ENCODE data around the gene TTR. TPM values are rescaled to one million over a fixed set of nuclear protein-coding genes. Genes with fewer than 3 reads are reported as not detected.

TTR gene
- total RNA-seq, 1 donor from 2014 or later: not detected

DNA sequence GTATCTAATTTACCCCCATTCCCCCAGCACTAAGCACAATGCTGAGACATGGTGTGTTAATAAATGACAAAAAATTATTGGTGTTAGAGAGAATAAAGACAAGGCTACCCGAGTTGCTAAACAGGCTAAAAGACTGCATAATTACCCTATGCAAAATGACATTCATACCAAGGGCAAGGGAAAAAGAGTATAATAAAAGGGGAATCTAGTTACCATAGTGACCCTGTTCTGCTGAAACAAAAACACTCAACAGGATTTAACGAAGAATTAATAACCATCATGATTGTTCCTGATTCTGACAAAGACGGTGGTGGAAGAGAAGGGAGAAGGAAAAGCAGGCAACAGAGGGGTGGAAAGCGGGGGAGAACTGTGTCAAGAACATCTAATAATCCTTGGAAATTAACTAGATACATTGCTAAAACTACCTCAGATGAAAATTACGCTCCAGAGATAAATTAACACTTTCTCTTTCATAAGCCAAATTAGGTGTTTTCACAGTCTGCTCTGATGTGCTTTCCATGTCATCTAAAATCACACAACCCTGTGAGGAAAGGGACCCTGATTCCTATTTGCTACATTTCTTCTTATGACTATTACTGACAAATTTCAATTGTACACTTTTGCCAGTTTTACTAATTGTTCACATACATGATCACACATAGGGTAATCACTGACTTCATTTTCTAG, 25.5 kb downstream of the TTR start:
- no peaks in the 10 kb centered on the region for H3K36me3 ChIP-seq (ENCODE audit: control insufficient read depth, insufficient read depth, low read length)
- TF ChIP-seq, protein P1, sequence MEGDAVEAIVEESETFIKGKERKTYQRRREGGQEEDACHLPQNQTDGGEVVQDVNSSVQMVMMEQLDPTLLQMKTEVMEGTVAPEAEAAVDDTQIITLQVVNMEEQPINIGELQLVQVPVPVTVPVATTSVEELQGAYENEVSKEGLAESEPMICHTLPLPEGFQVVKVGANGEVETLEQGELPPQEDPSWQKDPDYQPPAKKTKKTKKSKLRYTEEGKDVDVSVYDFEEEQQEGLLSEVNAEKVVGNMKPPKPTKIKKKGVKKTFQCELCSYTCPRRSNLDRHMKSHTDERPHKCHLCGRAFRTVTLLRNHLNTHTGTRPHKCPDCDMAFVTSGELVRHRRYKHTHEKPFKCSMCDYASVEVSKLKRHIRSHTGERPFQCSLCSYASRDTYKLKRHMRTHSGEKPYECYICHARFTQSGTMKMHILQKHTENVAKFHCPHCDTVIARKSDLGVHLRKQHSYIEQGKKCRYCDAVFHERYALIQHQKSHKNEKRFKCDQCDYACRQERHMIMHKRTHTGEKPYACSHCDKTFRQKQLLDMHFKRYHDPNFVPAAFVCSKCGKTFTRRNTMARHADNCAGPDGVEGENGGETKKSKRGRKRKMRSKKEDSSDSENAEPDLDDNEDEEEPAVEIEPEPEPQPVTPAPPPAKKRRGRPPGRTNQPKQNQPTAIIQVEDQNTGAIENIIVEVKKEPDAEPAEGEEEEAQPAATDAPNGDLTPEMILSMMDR (IDR thresholded peaks at IDR 0.05; ENCODE audit: insufficient read depth, low read length, severe bottlenecking): no peak
- H3K27me3 ChIP-seq (ENCODE audit: control insufficient read depth, insufficient read depth, low read length): no peaks in the 10 kb centered on the region
- FAIRE-seq (no peak), DNase-seq (ENCODE audit: low read depth) (no peak)
- no peak overlapping the region for H3K4me3 ChIP-seq (ENCODE audit: low read depth, low read length)

DNA sequence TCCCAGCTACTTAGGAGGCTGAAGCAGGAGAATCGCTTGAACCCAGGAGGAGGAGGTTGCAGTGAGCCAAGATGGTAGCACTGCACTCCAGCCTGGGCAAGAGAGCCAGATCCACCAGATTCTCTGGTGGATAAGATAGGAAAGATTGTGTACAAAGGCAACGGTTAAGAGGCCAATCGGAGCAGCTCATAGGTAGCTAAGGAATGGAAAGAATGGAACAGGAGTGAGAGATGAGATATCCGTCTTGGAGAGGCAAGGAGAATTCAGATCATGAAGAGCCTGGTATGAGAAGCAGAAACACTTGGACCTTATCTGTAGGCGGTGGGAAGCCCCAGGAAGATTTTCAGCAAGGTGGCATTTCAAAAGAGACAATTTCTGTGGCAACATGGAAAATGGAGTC, 27.1 kb downstream of the TTR start:
- H3K4me3 ChIP-seq (ENCODE audit: low read depth, low read length): no peak overlapping the region
- H3K36me3 ChIP-seq (ENCODE audit: control insufficient read depth, insufficient read depth, low read length): no peaks in the 10 kb centered on the region
- DNase-seq (ENCODE audit: low read depth) (no peak), FAIRE-seq (no peak)
- TF ChIP-seq, protein P1 (IDR thresholded peaks at IDR 0.05; ENCODE audit: insufficient read depth, low read length, severe bottlenecking): no peak
- no peaks in the 10 kb centered on the region for H3K27me3 ChIP-seq (ENCODE audit: control insufficient read depth, insufficient read depth, low read length)

DNA sequence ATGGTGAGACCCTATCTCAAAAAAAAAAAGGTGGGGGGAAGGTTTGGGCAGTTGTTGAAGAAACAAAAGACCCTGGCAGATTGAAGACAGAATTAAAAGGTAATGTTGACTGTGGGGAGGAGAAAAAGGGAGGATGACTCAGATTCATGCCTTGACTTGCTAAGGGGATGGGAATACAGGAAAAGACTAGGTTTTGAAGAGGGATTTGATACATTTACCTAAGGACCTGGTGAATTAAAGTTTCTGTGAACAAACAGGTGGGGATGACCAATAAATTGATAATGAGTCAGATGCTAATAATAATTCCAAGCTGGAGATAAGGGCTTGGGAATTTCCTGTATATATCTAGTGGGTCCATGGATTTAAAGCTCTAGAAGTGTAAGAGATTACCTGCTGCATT, 27.6 kb downstream of the TTR start:
- Histone ChIP-seq H3K4me3 (ENCODE audit: low read depth, low read length) (no peak overlapping the region), H3K27me3 (ENCODE audit: control insufficient read depth, insufficient read depth, low read length) (no peaks in the 10 kb centered on the region), H3K36me3 (ENCODE audit: control insufficient read depth, insufficient read depth, low read length) (no peaks in the 10 kb centered on the region)
- FAIRE-seq: no peak
- DNase-seq (ENCODE audit: low read depth): peak; percentile 89
- TF ChIP-seq, protein P1 (IDR thresholded peaks at IDR 0.05; ENCODE audit: insufficient read depth, low read length, severe bottlenecking): no peak

DNA sequence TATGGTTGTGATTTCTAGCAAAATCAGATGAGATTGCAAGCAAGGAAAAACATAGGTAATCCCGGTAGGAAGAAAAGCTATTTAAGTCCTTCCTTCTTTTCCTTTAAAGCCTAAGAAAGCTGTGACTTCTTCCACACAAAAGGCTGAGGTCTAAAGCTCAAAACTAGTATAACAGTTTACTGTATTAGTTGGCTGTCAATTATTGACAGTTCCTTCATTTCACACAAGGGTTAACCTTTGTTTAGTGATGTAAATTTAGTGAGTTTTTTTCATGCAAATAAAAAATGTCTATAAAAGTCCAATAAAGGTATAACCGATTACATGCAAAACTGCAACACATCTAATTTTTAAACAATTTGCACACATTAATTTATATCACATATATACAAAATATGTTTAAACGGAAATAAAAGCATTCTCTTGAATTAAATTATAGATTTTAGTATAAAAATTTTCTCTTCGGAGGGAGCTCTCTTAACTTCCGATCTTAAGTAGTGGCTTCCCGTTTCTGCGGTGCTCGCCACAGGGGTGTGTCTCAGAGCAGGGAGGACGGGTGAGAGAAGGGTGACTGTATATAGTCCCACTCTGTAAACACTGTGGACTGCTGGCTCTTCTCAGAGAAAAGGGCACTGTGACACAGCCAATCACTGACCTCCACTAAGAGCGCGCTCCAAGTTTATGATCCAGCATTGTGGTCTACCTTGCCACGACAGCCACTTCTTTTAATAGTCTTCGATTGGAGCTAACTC, 33.4 kb downstream of the TTR start:
- TF ChIP-seq, protein P1 (IDR thresholded peaks at IDR 0.05; ENCODE audit: insufficient read depth, low read length, severe bottlenecking): no peak
- Histone ChIP-seq H3K27me3 (ENCODE audit: control insufficient read depth, insufficient read depth, low read length) (no peaks in the 10 kb centered on the region), H3K36me3 (ENCODE audit: control insufficient read depth, insufficient read depth, low read length) (no peaks in the 10 kb centered on the region), H3K4me3 (ENCODE audit: low read depth, low read length) (no peak overlapping the region)
- no peak for DNase-seq (ENCODE audit: low read depth)
- FAIRE-seq: no peak

DNA sequence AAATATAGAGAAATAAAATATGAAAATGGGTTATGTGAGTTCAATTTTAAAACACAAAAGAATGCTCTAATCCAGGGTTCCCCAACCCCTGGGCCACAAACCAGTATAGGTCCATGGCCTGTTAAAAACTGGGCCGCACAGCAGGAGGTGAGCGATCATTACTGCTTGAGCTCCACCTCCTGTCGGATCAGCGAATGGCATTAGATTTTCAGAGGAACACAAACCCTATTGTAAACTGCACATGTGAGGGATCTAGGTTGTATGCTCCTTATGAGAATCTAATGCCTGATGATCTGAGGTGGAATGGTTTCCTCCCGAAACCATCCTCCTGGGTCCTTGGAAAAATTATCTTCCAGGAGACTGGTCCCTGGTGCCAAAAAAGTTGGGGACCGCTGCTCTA, 34.7 kb downstream of the TTR start:
- Histone ChIP-seq H3K4me3 (ENCODE audit: low read depth, low read length) (no peak overlapping the region), H3K27me3 (ENCODE audit: control insufficient read depth, insufficient read depth, low read length) (no peaks in the 10 kb centered on the region), H3K36me3 (ENCODE audit: control insufficient read depth, insufficient read depth, low read length) (no peaks in the 10 kb centered on the region)
- TF ChIP-seq, protein P1 (IDR thresholded peaks at IDR 0.05; ENCODE audit: insufficient read depth, low read length, severe bottlenecking): no peak
- FAIRE-seq: no peak
- no peak for DNase-seq (ENCODE audit: low read depth)
